ENCODE measurements around the gene CMTM1. TPM values are rescaled to one million over a fixed set of nuclear protein-coding genes. Genes with fewer than 3 reads are reported as not detected.
"Not testable (repeated sequence)": the region's sequence is repeated elsewhere in the genome, so short reads cannot be mapped to it uniquely, and the experiment has no call there.

The CMTM1 gene
- total RNA-seq, 6 experiments from 2014 or later, result 0.69 to 1.6 (median 0.90) TPM; not detected in 1

GRCh38 chr16:66608241-66609138 is 42.3 kb downstream of the CMTM1 start:
- Histone ChIP-seq H3K27ac (no peak overlapping the region), H3K36me3 (no peaks in the 10 kb centered on the region), H3K9me3 (no peaks in the 10 kb centered on the region), H3K4me3 (no peak overlapping the region), H3K4me1 (peaks cover 0 to 4% (median 2%) of the 10 kb centered on the region in 4 donors), H3K27me3 (no peaks in the 10 kb centered on the region)
- WGBS (ENCODE audit: insufficient coverage, low coverage, low lambda C conversion rate, missing lambda C conversion rate), result 19% methylated on average over 14 of the region's 17 CpGs
- ATAC-seq, result peak; percentile 84 to 85 (median 84)
- intact Hi-C loops (cut with DNase I), result loop anchor here (5.0 to 10.0 kb wide), 3 partner anchors 134 to 201 kb away; partner anchors contain the start of gene BEAN1 (in 1 of the 2)
- TF ChIP-seq, protein P1, sequence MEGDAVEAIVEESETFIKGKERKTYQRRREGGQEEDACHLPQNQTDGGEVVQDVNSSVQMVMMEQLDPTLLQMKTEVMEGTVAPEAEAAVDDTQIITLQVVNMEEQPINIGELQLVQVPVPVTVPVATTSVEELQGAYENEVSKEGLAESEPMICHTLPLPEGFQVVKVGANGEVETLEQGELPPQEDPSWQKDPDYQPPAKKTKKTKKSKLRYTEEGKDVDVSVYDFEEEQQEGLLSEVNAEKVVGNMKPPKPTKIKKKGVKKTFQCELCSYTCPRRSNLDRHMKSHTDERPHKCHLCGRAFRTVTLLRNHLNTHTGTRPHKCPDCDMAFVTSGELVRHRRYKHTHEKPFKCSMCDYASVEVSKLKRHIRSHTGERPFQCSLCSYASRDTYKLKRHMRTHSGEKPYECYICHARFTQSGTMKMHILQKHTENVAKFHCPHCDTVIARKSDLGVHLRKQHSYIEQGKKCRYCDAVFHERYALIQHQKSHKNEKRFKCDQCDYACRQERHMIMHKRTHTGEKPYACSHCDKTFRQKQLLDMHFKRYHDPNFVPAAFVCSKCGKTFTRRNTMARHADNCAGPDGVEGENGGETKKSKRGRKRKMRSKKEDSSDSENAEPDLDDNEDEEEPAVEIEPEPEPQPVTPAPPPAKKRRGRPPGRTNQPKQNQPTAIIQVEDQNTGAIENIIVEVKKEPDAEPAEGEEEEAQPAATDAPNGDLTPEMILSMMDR (IDR thresholded peaks at IDR 0.05), result peak; percentile 85 to 93 (median 91)
- no peak for TF ChIP-seq POLR2A (IDR thresholded peaks at IDR 0.05)
- DNase-seq, result peak; percentile 88 to 90 (median 88)

GRCh38 chr16:66609139-66609510 is 42.9 kb downstream of the CMTM1 start:
- intact Hi-C loops (cut with DNase I), result loop anchor here (5.0 to 10.0 kb wide), 3 partner anchors 134 to 202 kb away; partner anchors contain the start of gene BEAN1 (in 1 of the 2)
- no peak for DNase-seq
- no peaks in the 10 kb centered on the region for H3K27me3 ChIP-seq
- H3K9me3 ChIP-seq, result no peaks in the 10 kb centered on the region
- H3K4me3 ChIP-seq, result no peak overlapping the region
- H3K4me1 ChIP-seq, result peaks cover 0 to 4% (median 2%) of the 10 kb centered on the region in 4 donors
- WGBS (ENCODE audit: insufficient coverage, low coverage, low lambda C conversion rate, missing lambda C conversion rate), result no CpG with 5 or more reads among the region's 12 CpGs
- TF ChIP-seq POLR2A (IDR thresholded peaks at IDR 0.05), result no peak
- TF ChIP-seq, protein P1 (IDR thresholded peaks at IDR 0.05), result no peak
- no peaks in the 10 kb centered on the region for H3K36me3 ChIP-seq
- no peak overlapping the region for H3K27ac ChIP-seq
- no peak for ATAC-seq

GRCh38 chr16:66610111-66610820 is 44.0 kb downstream of the CMTM1 start:
- DNase-seq, result no peak
- H3K9me3 ChIP-seq, result no peaks in the 10 kb centered on the region
- H3K27me3 ChIP-seq, result no peaks in the 10 kb centered on the region
- intact Hi-C loops (cut with DNase I), result no loop called here
- ATAC-seq, result no peak
- 100% methylated on average over 2 of the region's 14 CpGs for WGBS (ENCODE audit: insufficient coverage, low coverage, low lambda C conversion rate, missing lambda C conversion rate)
- TF ChIP-seq, protein P1 (IDR thresholded peaks at IDR 0.05), result no peak
- TF ChIP-seq POLR2A (IDR thresholded peaks at IDR 0.05), result no peak
- peaks cover 0 to 4% (median 2%) of the 10 kb centered on the region in 4 donors for H3K4me1 ChIP-seq
- H3K36me3 ChIP-seq, result no peaks in the 10 kb centered on the region
- no peak overlapping the region for H3K4me3 ChIP-seq
- no peak overlapping the region for H3K27ac ChIP-seq

GRCh38 chr16:66611911-66612310 is 45.7 kb downstream of the CMTM1 start:
- H3K27me3 ChIP-seq; H3K4me3 ChIP-seq; intact Hi-C loops (cut with DNase I); H3K36me3 ChIP-seq; DNase-seq; H3K27ac ChIP-seq; H3K9me3 ChIP-seq; ATAC-seq: not testable (repeated sequence)
- 92% methylated on average over 2 of the region's 8 CpGs for WGBS (ENCODE audit: insufficient coverage, low coverage, low lambda C conversion rate, missing lambda C conversion rate)
- peaks cover 0 to 14% (median 6%) of the 10 kb centered on the region in 4 donors for H3K4me1 ChIP-seq

Data from right lobe of liver (tissue), 6 donors.